RKO (cell line): ENCODE data around the gene LGR4.

Experiments used
- DNase-seq: peaks from one replicate; pipeline ENCODE4 v3.0.0-alpha.2; 2016; ENCODE audit warnings: low spot score

LGR4 gene

DNA sequence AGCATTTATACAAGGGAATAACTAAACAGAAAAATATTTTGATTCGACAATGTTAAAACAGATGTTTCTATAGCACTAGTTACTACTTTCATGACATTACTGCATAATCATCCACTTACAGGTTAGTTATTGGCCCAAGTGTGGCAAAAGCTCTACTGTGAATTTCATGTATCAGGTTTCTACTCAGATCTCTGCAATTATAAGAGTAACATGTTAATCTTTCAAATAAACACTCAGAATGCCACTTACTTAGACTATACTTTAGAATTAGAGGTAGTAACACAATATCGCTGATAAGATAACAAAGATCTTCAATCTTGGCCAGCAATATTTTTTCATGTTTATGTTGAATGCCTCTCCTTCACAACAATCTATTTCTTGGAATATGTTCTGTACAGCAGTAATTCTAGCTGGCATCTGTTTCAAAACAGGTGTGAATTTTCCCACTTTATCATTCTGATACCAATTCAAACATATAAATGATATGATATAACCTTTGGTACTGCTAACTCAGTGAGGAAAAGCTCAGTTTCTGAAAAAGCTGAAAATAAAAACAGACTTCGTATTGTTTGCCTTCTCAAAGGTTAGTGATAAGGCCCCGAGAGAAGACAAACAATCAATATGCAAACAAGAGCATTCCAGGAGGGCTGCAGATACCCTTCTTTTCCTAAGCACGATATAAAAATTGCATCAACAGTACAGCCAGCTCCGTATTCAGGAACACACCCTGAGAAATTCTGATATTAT, 98.6 kb downstream of the LGR4 start:
- DNase-seq = no peak

DNA sequence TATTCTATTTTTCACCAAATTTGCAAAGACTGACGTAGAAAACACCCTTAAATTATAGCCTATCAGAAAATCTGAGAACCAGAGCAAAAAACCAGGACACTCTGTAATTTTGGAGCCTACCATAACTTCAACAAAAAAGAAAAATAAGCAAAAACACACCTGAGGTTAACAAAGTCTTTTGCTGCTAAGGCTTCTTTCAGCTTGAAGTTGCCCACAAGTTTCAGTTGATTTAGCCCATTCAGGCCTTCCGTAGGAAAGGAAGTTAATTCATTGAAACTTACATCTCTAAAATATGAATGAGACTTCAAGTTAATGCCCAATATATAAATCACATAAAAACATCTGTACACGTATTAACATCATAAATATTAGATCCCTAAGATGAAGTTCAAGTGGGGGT, 99.2 kb downstream of the LGR4 start:
- no peak for DNase-seq

DNA sequence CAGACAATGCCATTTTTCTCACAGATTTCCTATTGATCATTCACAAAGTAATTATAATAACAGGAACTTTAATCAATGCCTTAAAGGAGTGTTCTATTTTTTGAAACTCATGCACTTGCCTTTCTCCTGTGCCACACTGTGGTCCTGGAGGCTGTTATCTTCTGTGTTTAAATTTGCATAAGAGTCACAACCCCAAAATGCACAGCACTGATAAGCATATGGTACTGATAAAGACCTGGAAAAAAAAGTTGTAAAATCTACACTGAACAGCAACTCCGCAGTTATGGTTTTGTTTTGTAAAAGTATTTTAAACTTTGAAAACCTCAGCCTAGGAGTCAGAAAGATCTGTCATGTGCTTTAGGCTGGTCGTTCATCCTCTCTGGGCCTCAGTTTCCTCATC, 100.4 kb downstream of the LGR4 start:
- DNase-seq = no peak

DNA sequence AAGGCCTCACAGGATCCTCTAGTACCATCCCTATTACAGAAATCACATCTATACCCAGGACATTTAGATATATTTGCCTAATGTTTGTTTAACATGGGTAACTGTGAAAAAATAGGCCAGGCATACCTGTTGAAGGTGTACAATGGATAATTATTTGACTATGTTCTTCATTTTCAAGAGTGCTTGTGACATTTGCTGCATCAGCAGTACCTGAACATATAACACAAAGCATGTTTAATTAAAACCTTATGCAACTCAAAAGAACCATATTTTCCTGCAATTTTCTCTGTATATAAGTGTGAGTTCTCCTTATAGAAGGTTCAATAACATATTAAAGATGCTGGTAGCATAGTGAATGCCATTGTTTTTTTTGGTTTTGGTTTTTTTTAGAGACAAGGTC, 101.1 kb downstream of the LGR4 start:
- no peak for DNase-seq

DNA sequence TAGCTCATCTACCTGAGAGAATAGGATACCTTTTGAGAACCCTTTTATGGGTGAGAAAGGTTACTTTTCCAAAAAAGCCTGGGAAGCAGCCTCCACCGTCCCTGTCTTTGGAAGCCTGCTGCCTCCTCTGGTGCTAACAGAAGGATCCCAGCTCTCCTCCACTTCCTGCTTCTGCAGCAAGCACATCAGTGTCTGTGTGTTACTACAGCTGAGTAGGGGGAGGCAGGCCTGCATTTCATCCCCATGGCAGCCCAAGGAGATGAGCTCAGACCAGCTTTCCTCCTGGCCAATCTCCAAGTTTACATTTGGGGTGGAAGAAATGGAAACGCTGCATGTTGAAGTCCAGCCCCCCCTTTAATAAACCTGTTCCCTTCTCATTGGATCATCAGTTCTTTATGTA, 102.2 kb downstream of the LGR4 start:
- no peak for DNase-seq

DNA sequence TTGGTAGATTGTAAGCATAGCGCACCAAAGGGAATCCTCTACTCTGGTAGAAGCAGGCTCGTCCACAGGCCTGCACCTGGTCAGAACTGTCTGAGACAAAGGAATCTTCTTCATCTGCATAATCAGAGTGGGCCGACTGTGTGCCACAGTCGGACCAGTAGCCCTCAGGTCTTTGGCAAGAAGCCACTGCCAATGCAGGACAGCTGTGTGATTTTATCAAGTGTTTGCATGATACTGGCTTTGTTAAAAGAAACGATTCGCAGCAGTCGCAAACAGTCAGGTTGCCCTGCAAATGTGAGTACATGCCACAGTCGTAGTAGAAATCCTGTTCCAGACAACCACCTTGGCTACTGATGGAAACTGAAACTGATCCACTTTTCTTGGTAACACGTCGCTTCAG, 104.7 kb downstream of the LGR4 start:
- no peak for DNase-seq

DNA sequence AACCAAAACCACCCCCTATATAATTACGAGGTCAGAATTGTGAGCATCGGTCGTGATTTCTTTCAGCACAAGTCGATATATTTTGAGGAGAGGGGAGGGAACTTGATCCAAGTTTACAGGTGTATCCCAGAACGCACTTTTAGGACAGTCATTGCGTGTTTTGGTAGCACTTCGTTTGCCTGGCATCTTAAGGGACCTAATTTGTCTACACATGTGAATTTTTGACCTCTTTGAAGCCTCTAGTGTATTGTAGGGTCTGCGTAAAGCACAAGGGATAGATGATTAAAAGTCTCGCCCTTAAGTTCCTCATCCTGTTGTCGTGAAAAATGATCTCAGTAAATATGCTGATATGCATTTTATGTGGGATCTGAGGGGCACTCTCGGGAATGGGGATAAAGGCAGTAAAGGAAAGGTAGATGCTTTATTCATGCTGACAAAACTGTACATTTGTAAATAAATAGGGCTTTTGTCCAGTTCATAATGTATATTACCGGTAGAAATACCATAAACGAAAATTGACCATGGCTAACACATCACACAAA, 108.9 kb downstream of the LGR4 start:
- no peak for DNase-seq

DNA sequence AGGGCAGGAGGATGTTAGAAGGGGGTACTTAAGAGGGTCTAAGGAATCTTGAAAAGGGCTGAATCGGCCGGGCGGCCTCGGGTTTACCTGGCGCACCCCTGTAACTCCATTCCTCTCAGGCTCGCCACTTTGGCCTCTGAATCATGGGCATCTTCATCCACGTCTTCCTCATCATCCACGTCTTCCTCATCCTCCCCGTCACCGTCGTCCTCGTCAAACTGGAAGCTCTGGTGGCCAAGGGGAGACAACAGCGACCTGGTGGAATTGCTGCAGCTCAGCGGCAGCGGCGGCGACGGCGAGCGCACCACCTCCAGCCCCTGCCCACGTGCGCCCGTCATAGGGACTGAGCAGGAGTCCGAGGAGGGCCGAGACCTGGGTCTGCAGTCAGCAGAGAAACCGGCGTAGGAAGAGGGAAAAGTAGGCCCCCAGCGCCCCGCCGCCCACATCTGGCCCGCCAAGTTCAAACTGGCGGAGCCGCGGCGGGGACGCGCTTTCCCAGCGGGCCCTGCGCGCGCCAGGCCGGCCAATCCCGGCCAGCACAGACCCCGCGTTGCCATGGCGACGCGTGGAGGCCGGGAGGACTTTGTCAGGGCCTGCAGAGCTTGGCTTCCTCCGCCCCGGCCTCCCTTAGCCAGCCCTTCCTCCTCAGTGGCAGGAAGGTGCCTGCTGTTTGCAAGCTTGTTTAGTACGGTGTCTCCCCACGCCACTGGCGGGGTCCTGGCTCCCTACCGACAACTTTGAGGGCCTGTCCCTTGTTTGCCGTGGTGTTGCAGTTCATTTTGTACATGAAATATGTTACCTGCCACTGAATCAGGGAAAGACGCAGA, 109.6 kb downstream of the LGR4 start, which contains the start of gene CCDC34:
Gene CCDC34 (minus strand): TSS at position 467 of the 827 bp plus-strand sequence. CDS start 21 bp downstream, at position 446.
- peak; percentile 92 for DNase-seq

DNA sequence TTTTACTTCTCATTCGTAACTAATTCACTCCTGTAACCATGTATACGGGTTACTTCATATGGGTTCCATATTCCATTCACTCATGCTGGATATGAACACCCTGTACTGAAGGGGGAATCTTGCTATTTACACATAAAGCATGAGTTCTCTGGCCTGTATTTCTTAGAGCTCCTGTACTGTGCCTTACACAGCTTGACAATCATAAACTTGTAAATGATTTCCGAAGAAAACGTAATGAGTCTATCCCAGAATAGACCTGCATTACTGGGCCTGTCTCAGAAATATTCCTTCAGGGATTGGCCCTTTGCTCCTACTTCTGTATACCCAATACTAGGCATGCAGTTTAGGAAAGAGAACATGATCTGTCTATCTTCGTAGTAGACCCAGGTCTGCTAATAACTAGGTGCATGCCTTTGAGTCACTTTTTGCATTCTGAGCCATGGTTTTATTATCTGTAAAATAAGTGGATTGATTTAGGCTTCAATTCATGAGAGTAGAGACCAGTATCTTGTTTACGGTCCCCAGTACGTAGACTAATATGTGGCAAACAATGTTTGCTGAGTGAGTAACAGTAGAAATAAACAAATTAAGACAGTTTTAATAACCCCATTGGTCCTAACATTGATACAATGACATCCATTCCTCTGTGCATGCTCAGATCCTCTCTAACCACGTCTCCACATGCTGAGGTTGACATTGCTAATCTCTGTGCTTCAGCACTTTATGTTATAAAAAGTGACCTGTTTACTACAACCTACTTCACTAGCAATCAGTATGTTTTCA, 110.8 kb downstream of the LGR4 start:
- DNase-seq = peak; percentile 18

DNA sequence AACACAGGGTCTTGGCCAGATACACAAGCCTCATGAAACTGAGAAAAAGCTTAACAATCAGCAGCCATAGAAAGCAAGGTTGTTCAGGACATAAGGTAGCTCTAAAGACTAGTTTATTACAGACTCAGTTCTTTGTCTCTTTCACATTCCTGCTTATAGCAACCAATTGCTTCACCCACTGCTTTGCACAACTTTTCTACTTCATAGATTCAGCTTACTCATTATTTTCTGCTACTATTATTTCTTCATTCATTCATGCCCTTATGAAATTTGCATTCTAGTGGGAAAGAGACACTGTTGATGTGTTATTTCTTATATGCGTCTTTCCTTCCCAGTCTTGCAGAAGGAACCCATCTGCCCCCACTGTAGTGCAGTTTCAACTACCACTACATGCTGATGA, 114.3 kb downstream of the LGR4 start:
- DNase-seq = no peak

DNA sequence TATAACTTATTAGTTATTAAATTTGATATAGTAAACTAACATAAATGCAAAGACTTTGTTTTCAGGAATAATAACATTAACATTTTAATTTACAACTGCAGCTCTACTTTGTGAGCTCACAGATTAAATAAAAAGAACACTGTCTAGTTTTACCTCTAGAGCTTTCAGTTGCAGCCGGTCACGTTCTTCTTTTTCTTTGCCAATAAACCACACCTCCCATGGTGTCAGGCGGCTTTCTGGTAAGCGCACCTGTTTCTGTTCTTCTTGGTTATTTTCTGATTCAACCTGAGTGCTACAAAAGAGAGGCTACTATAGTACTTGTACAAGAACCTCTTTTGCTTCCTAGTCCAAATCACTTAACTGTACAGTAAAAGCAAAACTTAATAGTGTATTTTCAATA, 115.3 kb downstream of the LGR4 start:
- no peak for DNase-seq

DNA sequence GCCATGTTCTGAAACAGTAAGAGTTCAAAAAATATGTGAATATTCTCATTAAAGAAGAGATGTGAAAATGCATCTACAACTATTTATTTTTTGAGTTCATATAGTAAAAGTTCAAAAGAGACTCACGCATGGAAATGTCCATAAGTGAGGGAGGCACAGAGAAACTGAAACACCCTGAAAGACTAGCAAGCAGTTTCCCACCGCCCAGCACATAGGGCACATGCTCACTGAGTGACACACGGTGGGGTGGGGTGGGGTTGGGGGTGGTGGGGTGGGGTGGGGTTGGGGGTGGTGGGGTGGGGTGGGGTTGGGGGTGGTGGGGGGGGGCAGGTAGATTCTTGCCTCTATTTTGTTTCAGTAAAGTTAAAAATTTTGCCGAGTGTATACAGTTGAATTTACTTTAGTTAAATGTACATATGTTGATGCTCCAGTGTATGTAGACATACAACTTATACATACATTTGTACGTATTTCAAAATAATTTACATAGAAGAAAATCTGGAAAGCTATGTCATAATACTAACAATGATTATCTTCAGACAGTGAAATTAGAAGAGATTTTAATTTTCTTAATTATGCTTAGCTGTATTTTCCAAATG, 115.9 kb downstream of the LGR4 start:
- no peak for DNase-seq

DNA sequence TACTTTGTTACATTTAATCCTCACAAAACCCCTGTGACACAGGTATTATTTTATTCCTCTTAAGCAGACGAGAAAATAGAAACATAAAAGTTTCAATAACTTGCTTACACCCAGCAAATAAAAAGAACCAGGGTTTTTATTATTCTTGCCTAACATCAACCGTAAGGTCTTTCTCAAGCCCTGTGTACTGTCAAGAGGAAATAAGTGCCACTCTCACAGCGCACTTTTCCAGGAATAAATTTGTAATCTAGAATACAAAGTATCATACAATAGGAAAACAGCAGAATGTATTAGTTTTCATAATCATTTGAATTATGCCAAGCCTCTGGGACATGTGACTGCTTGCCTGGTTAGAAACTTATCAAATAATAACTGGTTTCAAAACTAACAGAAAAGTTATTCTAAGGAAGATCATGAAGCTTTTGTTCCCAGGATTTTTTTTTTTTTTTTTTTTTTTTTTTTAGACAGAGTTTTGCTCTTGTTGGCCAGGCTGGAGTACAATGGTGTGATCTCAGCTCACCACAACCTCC, 117.0 kb downstream of the LGR4 start:
- no peak for DNase-seq

DNA sequence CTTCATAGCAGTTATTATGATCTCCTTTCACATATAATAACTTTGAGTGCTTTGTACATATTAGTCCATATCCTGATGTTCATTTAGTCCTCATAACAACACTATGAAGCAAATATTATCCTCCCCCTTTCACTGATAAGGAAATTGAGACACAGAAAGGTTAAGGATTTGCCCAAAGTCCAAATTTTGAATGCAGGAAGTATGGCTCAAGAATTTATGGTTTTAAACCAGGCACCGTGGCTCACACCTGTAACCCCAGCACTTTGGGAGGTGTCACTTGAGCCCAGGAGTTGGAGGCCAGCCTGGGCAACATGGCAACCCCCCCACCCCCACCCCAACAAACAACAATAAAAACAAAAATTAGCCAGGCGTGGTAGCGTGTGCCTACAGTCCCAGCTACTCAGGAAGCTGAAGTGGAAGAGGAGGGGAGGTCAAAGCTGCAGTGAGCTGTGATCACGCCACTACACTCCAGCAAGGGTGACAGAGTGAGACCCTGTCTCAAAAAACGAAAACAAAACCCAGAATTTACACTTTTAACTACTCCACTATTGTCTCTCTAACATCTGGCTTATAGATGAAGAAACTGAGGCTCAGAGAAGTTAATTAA, 118.1 kb downstream of the LGR4 start:
- no peak for DNase-seq

DNA sequence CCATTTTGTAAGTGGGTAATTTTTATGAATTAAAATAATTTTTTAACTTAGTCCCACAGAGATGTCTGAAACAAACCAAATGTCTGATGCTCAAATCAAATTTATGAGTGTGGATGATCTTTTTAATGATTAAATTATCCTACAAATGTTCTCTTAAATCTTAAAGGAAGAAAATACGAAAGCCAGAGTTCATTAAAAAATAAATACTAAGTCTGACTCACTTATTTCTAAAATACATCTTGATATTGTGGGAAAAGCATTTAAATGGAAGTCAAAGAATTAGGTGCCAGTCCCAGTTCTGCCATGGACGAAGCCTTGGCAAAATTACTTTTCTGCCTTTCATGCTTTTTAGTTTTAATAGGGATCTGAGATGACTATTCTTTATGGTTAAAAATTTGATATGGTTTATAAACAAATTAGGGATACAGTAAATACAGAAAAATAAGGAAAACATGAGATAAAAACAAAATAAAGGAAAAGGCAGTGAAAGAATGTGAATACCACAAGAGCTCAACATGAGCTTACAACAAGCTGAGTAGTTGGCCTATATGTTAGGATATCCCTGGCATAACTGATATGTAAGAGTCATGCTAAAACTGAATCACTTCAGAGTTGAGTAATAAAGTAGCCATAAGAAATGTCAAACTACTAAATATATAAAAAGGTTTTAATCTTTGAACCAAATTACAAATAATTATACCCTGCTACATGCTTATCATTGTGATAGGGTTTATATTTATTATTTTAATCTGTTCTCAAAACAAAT, 118.8 kb downstream of the LGR4 start:
- DNase-seq = peak; percentile 43

DNA sequence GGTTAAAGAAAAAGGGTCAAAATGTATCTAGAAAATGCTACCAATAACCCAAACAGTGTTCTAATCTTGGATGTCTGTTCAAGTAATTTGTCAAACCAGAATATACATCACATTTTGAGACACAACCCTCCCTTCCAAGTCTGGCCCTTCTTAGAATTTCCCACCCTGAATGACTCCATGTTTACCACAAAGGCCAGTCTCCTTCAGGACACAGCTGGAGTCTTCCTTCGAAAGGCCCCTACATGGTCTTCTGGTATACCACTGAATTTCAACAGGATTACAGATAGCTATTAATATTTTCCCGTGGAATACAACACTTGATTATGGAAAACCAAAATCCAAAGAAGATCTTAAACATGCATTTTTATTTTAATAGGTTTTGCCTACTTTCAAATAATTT, 119.8 kb downstream of the LGR4 start:
- no peak for DNase-seq

DNA sequence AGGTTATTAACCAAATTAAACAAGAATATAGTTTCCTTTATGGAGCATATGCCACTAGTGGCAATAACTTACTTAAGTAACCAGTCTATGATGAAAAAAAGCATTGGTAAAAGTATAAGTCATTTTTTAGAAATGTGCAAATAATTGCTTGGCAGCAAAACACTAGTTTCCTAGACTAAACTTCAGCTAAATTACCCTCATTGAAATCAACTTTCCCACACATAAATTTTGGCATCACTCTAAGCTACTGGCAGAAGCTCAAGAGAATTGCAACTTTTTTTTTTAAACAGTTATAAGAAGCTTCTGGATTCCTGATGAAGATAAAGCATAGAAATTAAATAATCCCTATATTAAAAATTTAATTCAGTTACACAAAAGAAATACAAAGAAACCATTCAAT, 122.1 kb downstream of the LGR4 start:
- DNase-seq = no peak

DNA sequence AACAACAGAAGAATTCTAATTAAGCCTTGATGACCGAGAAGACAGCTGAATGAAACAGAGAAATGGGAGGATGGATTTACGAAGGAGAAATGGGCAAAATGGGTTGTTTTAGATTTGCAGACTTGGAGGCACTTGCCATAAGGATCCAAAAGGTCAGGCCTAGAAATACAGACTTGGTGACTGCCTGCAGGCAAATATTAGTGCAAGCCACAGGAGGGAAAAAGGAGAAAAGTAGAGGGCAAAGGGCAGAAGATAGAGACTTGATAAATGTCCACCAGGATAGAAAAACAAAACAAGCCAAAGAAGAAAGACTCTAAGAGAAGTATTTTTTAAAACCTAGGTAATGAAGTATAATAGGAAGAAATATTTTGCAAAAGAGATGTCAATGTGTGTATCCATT, 122.7 kb downstream of the LGR4 start:
- DNase-seq = no peak

DNA sequence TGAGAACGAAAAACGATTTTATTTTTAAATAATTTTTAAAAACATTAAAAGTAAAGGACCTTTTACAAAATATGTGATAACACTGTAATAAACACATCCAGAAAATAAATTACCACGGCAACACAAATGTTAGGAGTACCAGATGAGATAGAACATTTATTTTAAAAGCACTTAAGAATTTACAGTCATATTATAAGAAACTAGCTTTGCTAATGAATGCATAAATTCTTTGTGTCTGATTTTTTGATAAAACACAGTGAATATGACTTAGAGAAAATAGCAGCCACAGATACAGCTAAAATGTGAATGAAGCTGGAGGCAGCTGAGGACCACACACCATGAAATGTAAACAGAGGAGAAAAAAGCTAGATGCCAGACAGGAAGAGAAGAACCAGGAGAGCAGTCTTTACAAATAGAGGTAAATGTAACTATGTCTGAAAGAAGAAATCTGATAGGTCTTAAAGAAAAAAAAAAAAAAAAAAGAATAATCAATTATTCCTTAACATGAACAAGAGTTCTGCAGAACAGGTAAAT, 124.2 kb downstream of the LGR4 start:
- DNase-seq = no peak
